DOHH2 (cell line): Measurements from ENCODE around the gene CNTNAP2.

Source experiments
- CTCF ChIP-seq: fragments of 200-600 bp; sonication (generic); IDR thresholded peaks from one replicate; pipeline ENCODE4 v1.5.1; 2014; ENCODE audit warnings: antibody characterized with exemption, mild to moderate bottlenecking, low read depth, low read length; ENCODE audit not compliant: poor library complexity, severe bottlenecking
- EZH2phosphoT487 ChIP-seq: fragments of 200-600 bp; sonication (generic); IDR thresholded peaks from 2 replicates; pipeline ENCODE4 v1.6.1; 2017; ENCODE audit warnings: borderline replicate concordance, mild to moderate bottlenecking, antibody characterized with exemption, low read length, moderate library complexity, mixed read lengths

DNA sequence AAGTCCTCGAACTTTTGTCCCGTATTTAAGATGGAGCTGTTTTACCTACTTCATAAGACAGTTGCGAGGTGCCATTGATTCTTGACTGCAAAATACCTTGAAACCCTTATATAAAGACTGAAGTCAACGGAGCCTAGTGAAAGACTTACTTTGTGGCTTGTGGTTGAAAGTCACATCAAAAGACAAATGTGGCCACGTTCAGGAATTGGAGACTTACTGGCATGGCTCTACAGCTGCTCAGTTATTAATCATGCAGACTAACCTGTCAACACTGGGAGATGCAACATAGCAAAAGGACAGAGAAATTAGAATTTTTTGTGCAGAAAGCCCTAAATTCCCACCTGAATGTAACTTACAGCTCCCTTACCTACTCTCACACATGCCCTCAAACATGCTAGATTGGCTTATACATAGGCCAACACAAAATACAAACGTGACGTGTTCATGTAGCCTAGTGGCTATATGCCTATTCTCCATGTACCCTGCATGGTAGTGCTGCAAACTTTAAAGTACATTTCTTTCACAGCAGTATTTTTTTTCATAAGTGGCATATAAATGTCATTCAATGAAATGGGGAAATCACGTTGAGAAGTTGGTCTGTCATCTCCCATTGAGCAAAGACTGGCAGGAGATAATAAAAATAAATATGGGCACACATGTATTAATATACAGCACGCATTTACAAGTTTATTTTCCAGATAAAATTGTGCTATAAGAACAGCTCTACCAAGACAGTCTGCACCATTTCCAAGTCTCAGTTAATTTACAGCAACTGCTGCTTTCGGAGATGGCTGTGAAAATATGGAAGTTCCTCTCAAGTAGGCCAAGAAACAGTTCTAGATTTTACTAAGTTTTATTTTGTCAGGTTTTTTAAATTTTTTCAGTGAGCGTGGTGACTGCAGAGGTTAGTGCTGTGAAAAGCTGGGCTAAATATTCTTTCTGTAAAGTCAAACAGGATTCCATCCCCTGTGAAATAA is 2303.5 kb downstream of the CNTNAP2 start:
- TF ChIP-seq CTCF (no peak), EZH2phosphoT487 (no peak)
